Measurements from ENCODE around the gene NR6A1. TPM values are rescaled to one million over a fixed set of nuclear protein-coding genes. Genes with fewer than 3 reads are reported as not detected.

Gene NR6A1
- total and polyA plus RNA-seq, 2 experiments from 2014 or later, result 0.16 TPM; not detected in 1

DNA sequence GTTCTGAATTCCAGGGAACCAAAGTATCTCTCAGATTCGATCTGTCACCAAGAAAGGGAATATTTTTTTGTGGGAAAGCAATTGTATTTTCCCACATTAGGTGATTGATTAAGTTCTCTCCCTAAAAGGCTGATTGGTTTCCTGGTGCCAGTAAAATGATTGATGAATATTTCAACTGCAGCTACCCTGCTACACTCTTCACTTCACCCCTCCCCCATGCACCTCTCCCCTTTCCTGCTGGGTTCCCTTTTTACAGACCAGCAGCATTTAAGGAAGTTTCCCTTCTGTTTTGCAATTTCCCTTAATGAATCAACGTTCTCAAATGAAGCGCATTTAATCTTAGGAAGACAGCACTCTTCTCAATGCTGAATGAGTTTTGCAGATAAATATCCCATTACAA, 13.1 kb downstream of the NR6A1 start:
- no peak overlapping the region for H3K4me2 ChIP-seq (ENCODE audit: unreplicated experiment)
- 64 to 73% methylated on average over 3 of the region's 3 CpGs for WGBS, 2 experiments (ENCODE audit: low coverage in 1 of 2, low lambda C conversion rate in 2 of 2, missing lambda C conversion rate in 2 of 2)
- in situ Hi-C loops (cut with MboI), result no loop called here

DNA sequence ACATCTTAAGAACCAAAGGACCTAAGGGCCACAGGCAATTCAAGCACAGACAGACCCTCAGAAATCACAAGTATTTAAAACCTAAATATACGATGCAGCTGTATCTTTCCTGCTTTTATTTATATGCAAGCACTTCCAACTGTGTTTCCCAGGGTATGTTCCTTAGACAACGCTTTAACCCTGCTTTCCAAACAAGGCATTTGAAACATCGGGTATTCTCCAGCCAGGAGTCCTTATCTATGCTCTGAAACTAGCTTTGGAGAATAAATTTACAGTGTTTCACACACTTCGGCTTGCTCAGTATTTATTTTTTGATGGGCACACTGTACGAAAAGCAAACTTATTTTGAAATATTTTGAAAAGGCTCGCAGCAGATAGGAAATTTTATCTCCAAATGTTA, 13.5 kb downstream of the NR6A1 start:
- peaks cover 52% of the 10 kb centered on the region for H3K27me3 ChIP-seq (replicated peaks; ENCODE audit: insufficient read depth)
- H3K4me1 ChIP-seq (ENCODE audit: insufficient read depth), result peaks cover 19% of the 10 kb centered on the region
- WGBS, 2 experiments (ENCODE audit: low coverage in 1 of 2, low lambda C conversion rate in 2 of 2, missing lambda C conversion rate in 2 of 2), result 72 to 78% methylated on average over 6 of the region's 6 CpGs
- H3K9me3 ChIP-seq (ENCODE audit: low read depth), result no peaks in the 10 kb centered on the region
- no peak overlapping the region for H3K4me2 ChIP-seq (ENCODE audit: unreplicated experiment)
- H4K20me1 ChIP-seq (ENCODE audit: insufficient read depth), result no peaks in the 10 kb centered on the region
- no peak overlapping the region for H3K4me3 ChIP-seq
- H3K9ac ChIP-seq, result no peak overlapping the region
- no peak overlapping the region for H2AFZ ChIP-seq
- H3F3A ChIP-seq (ENCODE audit: insufficient read depth), result peaks cover 13% of the 10 kb centered on the region
- in situ Hi-C loops (cut with MboI), result no loop called here
- H3K27ac ChIP-seq, result no peak overlapping the region
- no peaks in the 10 kb centered on the region for H3K9me2 ChIP-seq (ENCODE audit: insufficient read depth)
- no peaks in the 10 kb centered on the region for H3K36me3 ChIP-seq (ENCODE audit: low read depth)
- DNase-seq, result no peak
- no peaks in the 10 kb centered on the region for H3K79me2 ChIP-seq (ENCODE audit: insufficient read depth)
- no peak for TF ChIP-seq EZH2 (IDR thresholded peaks at IDR 0.05; ENCODE audit: insufficient read depth, poor library complexity, severe bottlenecking)
- TF ChIP-seq EZH2phosphoT487 (IDR thresholded peaks at IDR 0.05; ENCODE audit: insufficient read depth, low read depth), result no peak

More for the DNA sequence above, 13.1 kb downstream of the NR6A1 start:
- Histone ChIP-seq H3K27ac (no peak overlapping the region), H3K4me1 (ENCODE audit: insufficient read depth) (peaks cover 16% of the 10 kb centered on the region), H3K9me2 (ENCODE audit: insufficient read depth) (no peaks in the 10 kb centered on the region), H3K9me3 (ENCODE audit: low read depth) (no peaks in the 10 kb centered on the region), H3K27me3 (replicated peaks; ENCODE audit: insufficient read depth) (peaks cover 56% of the 10 kb centered on the region), H4K20me1 (ENCODE audit: insufficient read depth) (no peaks in the 10 kb centered on the region), H3K9ac (no peak overlapping the region), H3K79me2 (ENCODE audit: insufficient read depth) (no peaks in the 10 kb centered on the region), H3K36me3 (ENCODE audit: low read depth) (no peaks in the 10 kb centered on the region), H3F3A (ENCODE audit: insufficient read depth) (peaks cover 9% of the 10 kb centered on the region; the same call in 1 of the 2 replicates), H3K4me3 (no peak overlapping the region), H2AFZ (no peak overlapping the region)
- no peak for DNase-seq
- TF ChIP-seq EZH2 (IDR thresholded peaks at IDR 0.05; ENCODE audit: insufficient read depth, poor library complexity, severe bottlenecking) (no peak), EZH2phosphoT487 (IDR thresholded peaks at IDR 0.05; ENCODE audit: insufficient read depth, low read depth) (no peak)

DNA sequence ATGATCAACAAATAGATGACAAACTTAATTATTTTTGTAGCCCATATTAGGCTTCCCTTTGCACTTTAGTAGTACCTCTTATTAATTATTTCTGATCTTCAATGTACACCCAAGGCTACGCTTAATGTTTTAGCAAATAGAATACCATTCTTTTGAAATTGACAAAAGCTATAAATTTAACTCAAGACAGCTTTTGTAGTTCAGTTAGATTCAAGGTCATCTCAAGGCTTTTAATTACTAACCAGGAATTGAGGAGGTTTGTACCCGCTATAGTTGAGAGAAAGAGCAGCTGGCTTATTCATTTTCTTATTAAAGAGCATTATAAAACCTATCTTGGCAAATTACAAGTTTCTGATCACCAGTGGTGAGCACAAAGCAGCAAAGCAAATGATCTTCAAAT, 15.1 kb downstream of the NR6A1 start:
- H3K4me1 ChIP-seq (ENCODE audit: insufficient read depth), result peaks cover 22% of the 10 kb centered on the region
- H3K27me3 ChIP-seq (replicated peaks; ENCODE audit: insufficient read depth), result peaks cover 36% of the 10 kb centered on the region
- H3K79me2 ChIP-seq (ENCODE audit: insufficient read depth), result no peaks in the 10 kb centered on the region
- H3K9ac ChIP-seq, result no peak overlapping the region
- no peaks in the 10 kb centered on the region for H3K36me3 ChIP-seq (ENCODE audit: low read depth)
- H3K4me3 ChIP-seq, result no peak overlapping the region
- no peaks in the 10 kb centered on the region for H3K9me3 ChIP-seq (ENCODE audit: low read depth)
- H3F3A ChIP-seq (ENCODE audit: insufficient read depth), result peaks cover 16% of the 10 kb centered on the region
- H3K27ac ChIP-seq, result no peak overlapping the region
- 94 to 98% methylated on average over 2 of the region's 2 CpGs for WGBS, 2 experiments (ENCODE audit: low coverage in 1 of 2, low lambda C conversion rate in 2 of 2, missing lambda C conversion rate in 2 of 2)
- H4K20me1 ChIP-seq (ENCODE audit: insufficient read depth), result no peaks in the 10 kb centered on the region
- H2AFZ ChIP-seq, result no peak overlapping the region
- TF ChIP-seq EZH2phosphoT487 (IDR thresholded peaks at IDR 0.05; ENCODE audit: insufficient read depth, low read depth) (no peak), EZH2 (IDR thresholded peaks at IDR 0.05; ENCODE audit: insufficient read depth, poor library complexity, severe bottlenecking) (no peak)
- in situ Hi-C loops (cut with MboI), result no loop called here
- no peak overlapping the region for H3K4me2 ChIP-seq (ENCODE audit: unreplicated experiment)
- no peaks in the 10 kb centered on the region for H3K9me2 ChIP-seq (ENCODE audit: insufficient read depth)
- DNase-seq, result no peak

DNA sequence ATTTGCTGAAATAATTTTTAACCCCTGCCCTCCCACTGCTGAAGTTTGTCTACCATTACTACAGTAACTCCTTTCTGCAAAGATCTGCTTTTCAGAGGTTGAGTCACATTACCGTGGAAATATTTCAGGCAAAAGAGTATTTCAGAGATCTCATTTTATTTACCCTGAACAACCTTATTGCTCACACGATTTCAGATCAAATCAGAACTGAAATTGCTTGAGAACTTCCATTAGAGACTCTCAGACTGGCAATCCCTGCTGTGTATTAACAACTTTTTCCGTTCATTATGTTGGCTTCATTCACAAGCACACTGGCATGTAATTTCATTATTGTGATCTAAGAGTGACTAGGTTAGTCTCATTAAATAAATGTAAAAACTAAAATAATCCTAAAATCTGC, 16.1 kb downstream of the NR6A1 start:
- WGBS, 2 experiments (ENCODE audit: low coverage in 1 of 2, low lambda C conversion rate in 2 of 2, missing lambda C conversion rate in 2 of 2), result 41 to 47% methylated on average over 3 of the region's 3 CpGs
- Histone ChIP-seq H3K9ac (no peak overlapping the region), H3K27ac (no peak overlapping the region), H2AFZ (no peak overlapping the region), H4K20me1 (ENCODE audit: insufficient read depth) (no peaks in the 10 kb centered on the region), H3K9me3 (ENCODE audit: low read depth) (no peaks in the 10 kb centered on the region), H3K79me2 (ENCODE audit: insufficient read depth) (no peaks in the 10 kb centered on the region), H3K27me3 (replicated peaks; ENCODE audit: insufficient read depth) (peaks cover 28% of the 10 kb centered on the region), H3K4me3 (no peak overlapping the region), H3K9me2 (ENCODE audit: insufficient read depth) (no peaks in the 10 kb centered on the region), H3K36me3 (ENCODE audit: low read depth) (no peaks in the 10 kb centered on the region), H3F3A (ENCODE audit: insufficient read depth) (peaks cover 16% of the 10 kb centered on the region), H3K4me2 (ENCODE audit: unreplicated experiment) (no peak overlapping the region), H3K4me1 (ENCODE audit: insufficient read depth) (peaks cover 23% of the 10 kb centered on the region)
- no peak for DNase-seq
- in situ Hi-C loops (cut with MboI), result no loop called here
- no peak for TF ChIP-seq EZH2phosphoT487 (IDR thresholded peaks at IDR 0.05; ENCODE audit: insufficient read depth, low read depth)
- no peak for TF ChIP-seq EZH2 (IDR thresholded peaks at IDR 0.05; ENCODE audit: insufficient read depth, poor library complexity, severe bottlenecking)

DNA sequence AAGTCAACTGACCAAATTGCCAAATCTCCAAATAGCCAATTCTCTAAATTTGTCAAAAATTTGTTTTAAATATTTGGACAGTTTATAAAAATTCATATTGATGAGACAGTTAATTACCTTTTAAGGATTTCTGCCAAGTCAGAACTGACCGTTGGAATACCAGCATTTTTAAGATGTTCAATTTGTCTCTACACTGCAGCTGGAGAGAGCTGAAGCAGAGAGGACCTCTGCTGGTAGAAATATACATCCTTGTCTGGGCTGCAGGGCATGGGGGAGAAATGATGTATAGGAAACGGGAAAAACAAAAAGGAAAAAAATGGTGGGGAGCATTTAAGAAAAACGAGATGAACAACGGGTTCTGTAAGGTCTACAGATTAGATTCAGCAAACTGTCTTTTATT, 16.8 kb downstream of the NR6A1 start:
- Histone ChIP-seq H3F3A (ENCODE audit: insufficient read depth) (peaks cover 22% of the 10 kb centered on the region), H3K27me3 (replicated peaks; ENCODE audit: insufficient read depth) (peaks cover 28% of the 10 kb centered on the region), H3K4me2 (ENCODE audit: unreplicated experiment) (no peak overlapping the region), H3K27ac (no peak overlapping the region), H3K4me3 (no peak overlapping the region), H4K20me1 (ENCODE audit: insufficient read depth) (no peaks in the 10 kb centered on the region), H3K79me2 (ENCODE audit: insufficient read depth) (no peaks in the 10 kb centered on the region), H3K4me1 (ENCODE audit: insufficient read depth) (peaks cover 30% of the 10 kb centered on the region), H2AFZ (no peak overlapping the region), H3K9me2 (ENCODE audit: insufficient read depth) (no peaks in the 10 kb centered on the region), H3K36me3 (ENCODE audit: low read depth) (no peaks in the 10 kb centered on the region), H3K9ac (no peak overlapping the region), H3K9me3 (ENCODE audit: low read depth) (no peaks in the 10 kb centered on the region)
- 38 to 43% methylated on average over 4 of the region's 4 CpGs for WGBS, 2 experiments (ENCODE audit: low coverage in 1 of 2, low lambda C conversion rate in 2 of 2, missing lambda C conversion rate in 2 of 2)
- in situ Hi-C loops (cut with MboI), result no loop called here
- TF ChIP-seq EZH2 (IDR thresholded peaks at IDR 0.05; ENCODE audit: insufficient read depth, poor library complexity, severe bottlenecking) (no peak), EZH2phosphoT487 (IDR thresholded peaks at IDR 0.05; ENCODE audit: insufficient read depth, low read depth) (no peak)
- peak; percentile 48 for DNase-seq
